Fibroblast of lung (primary cell): ENCODE measurements around the gene PABPC1L. TPM values are rescaled to one million over a fixed set of nuclear protein-coding genes. Genes with fewer than 3 reads are reported as not detected.

Experiments used
- polyA plus RNA-seq, 2 donors: library from polyadenylated mRNA; depleted of rRNA in 1 of 2; stranded (reverse) in 1 of 2; unstranded in 1 of 2; fragments of >200 nt; gene quantifications; 2 replicates each; pipeline ENCODE4 v1.2.1, GENCODE V29; 2011 to 2012; ENCODE audit warnings: missing spikeins in 1 of 2
- total RNA-seq: library from RNA; depleted of rRNA; stranded (reverse); fragments of >200 nt; gene quantifications from 2 replicates; pipeline ENCODE4 v1.2.1, GENCODE V29; 2014

The PABPC1L gene
- total and polyA plus RNA-seq, 2 donors (not counting 1 experiment from before 2014, with no cell fraction given): 11.6 to 11.9 TPM

Other genes with a start within 250 kb of the PABPC1L start
- 21.1 and 31.4 TPM in 2 replicates for gene CCN5, start 194.7 kb upstream of the PABPC1L start, total RNA-seq
- gene CCN5, start 194.7 kb upstream of the PABPC1L start, polyA plus RNA-seq: 1.6 and 122 TPM in 2 replicates
- 1.8 and 4.1 TPM in 2 replicates for gene KCNK15, start 164.2 kb upstream of the PABPC1L start, total RNA-seq
- gene KCNK15, start 164.2 kb upstream of the PABPC1L start, polyA plus RNA-seq: 0.03 and 2.2 TPM in 2 replicates
- gene RIMS4, start 99.5 kb upstream of the PABPC1L start, total RNA-seq: under 0.01 TPM in 2 replicates
- 0.03 TPM in 1 of 2 replicates, not detected in the other for gene RIMS4, start 99.5 kb upstream of the PABPC1L start, polyA plus RNA-seq
- 77.6 and 89.7 TPM in 2 replicates for gene YWHAB, start 24.4 kb upstream of the PABPC1L start, total RNA-seq
- 282 and 321 TPM in 2 replicates for gene YWHAB, start 24.4 kb upstream of the PABPC1L start, polyA plus RNA-seq
- 10.5 and 15.5 TPM in 2 replicates for gene TOMM34, start 50.3 kb downstream of the PABPC1L start, total RNA-seq
- gene TOMM34, start 50.3 kb downstream of the PABPC1L start, polyA plus RNA-seq: 25.6 and 58.7 TPM in 2 replicates
- 22.9 and 31.7 TPM in 2 replicates for gene STK4, start 56.5 kb downstream of the PABPC1L start, total RNA-seq
- 19.0 and 23.4 TPM in 2 replicates for gene STK4, start 56.5 kb downstream of the PABPC1L start, polyA plus RNA-seq
- gene KCNS1, start 191.1 kb downstream of the PABPC1L start, total RNA-seq: 0.26 and 0.50 TPM in 2 replicates
- 0.24 and 0.33 TPM in 2 replicates for gene KCNS1, start 191.1 kb downstream of the PABPC1L start, polyA plus RNA-seq
- gene WFDC5, start 205.1 kb downstream of the PABPC1L start, total RNA-seq: not detected in 2 replicates
- not detected in 2 replicates for gene WFDC5, start 205.1 kb downstream of the PABPC1L start, polyA plus RNA-seq
- not detected in 2 replicates for gene WFDC12, start 214.4 kb downstream of the PABPC1L start, total RNA-seq
- gene WFDC12, start 214.4 kb downstream of the PABPC1L start, polyA plus RNA-seq: not detected in 2 replicates